CD4-positive, alpha-beta T cell treated with Interleukin-21 for 1 hour (primary cell): ENCODE results near the gene B4GALT5.
"Not testable (repeated sequence)": the region's sequence is repeated elsewhere in the genome, so short reads cannot be mapped to it uniquely, and the experiment has no call there.

Experiments used
- DNase-seq: peaks from one replicate; pipeline ENCODE4 v3.0.0-alpha.2; 2020

Gene B4GALT5

GRCh38 chr20:49713753-49714712 is at the start of gene B4GALT5:
Gene B4GALT5 (minus strand): TSS chr20:49713878. CDS start chr20:49713690, 188 bp downstream.
- peak; percentile 64 for DNase-seq

GRCh38 chr20:49762940-49763766 is 49.5 kb upstream of the B4GALT5 start:
- no peak for DNase-seq

GRCh38 chr20:49761888-49762287 is 48.2 kb upstream of the B4GALT5 start:
- DNase-seq = not testable (repeated sequence)

- DNase-seq = no peak
Observed at GRCh38 chr20:49759266-49759950, 45.7 kb upstream of the B4GALT5 start.

- no peak for DNase-seq
Observed at GRCh38 chr20:49758781-49759180, 45.1 kb upstream of the B4GALT5 start.

- no peak for DNase-seq
Observed at GRCh38 chr20:49757597-49757996, 43.9 kb upstream of the B4GALT5 start.

GRCh38 chr20:49756241-49756640 is 42.6 kb upstream of the B4GALT5 start:
- no peak for DNase-seq

- DNase-seq = no peak
Observed at GRCh38 chr20:49754596-49754995, 40.9 kb upstream of the B4GALT5 start.

GRCh38 chr20:49753133-49753532 is 39.5 kb upstream of the B4GALT5 start:
- DNase-seq = no peak

- no peak for DNase-seq
Observed at GRCh38 chr20:49752201-49752903, 38.7 kb upstream of the B4GALT5 start.

- no peak for DNase-seq
Observed at GRCh38 chr20:49751397-49751736, 37.7 kb upstream of the B4GALT5 start.

GRCh38 chr20:49750611-49751396 is 37.1 kb upstream of the B4GALT5 start:
- DNase-seq = peak; percentile 11

- DNase-seq = no peak
Observed at GRCh38 chr20:49749625-49750024, 35.9 kb upstream of the B4GALT5 start.

- no peak for DNase-seq
Observed at GRCh38 chr20:49748525-49748838, 34.8 kb upstream of the B4GALT5 start.

GRCh38 chr20:49747707-49748524 is 34.2 kb upstream of the B4GALT5 start:
- DNase-seq = no peak

GRCh38 chr20:49742948-49743347 is 29.3 kb upstream of the B4GALT5 start:
- no peak for DNase-seq

GRCh38 chr20:49741977-49742376 is 28.3 kb upstream of the B4GALT5 start:
- no peak for DNase-seq

GRCh38 chr20:49740807-49741206 is 27.1 kb upstream of the B4GALT5 start:
- DNase-seq = no peak

GRCh38 chr20:49739042-49739441 is 25.4 kb upstream of the B4GALT5 start:
- no peak for DNase-seq

GRCh38 chr20:49737260-49737659 is 23.6 kb upstream of the B4GALT5 start:
- no peak for DNase-seq

- DNase-seq = no peak
Observed at GRCh38 chr20:49729780-49730179, 16.1 kb upstream of the B4GALT5 start.
